ENCODE data around the gene CYP4F22. TPM values are rescaled to one million over a fixed set of nuclear protein-coding genes. Genes with fewer than 3 reads are reported as not detected.

CYP4F22 gene
- total RNA-seq, 1 donor from 2014 or later = not detected

DNA sequence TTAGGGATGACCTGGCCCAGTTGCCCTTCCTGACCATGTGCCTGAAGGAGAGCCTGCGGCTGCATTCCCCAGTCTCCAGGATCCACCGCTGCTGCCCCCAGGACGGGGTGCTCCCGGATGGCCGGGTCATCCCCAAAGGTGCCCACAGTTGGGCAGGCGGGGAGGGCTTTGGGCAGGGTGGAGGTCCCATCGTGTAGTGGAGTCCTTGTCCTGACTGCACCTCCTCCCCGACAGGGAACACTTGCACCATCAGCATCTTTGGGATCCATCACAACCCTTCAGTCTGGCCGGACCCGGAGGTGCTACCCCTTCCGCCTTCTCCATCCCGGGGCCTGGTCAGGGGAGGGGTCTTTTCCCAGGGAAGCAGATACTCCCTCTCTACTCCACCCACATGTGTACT lies 75.0 kb downstream of the CYP4F22 start:
- H3K36me3 Mint-ChIP-seq (ENCODE audit: low read depth, unreplicated experiment) = peaks cover 10% of the 10 kb centered on the region
- peaks cover 22% of the 10 kb centered on the region for H3K9me3 Mint-ChIP-seq (ENCODE audit: unreplicated experiment)
- no peak overlapping the region for H3K27ac Mint-ChIP-seq (ENCODE audit: unreplicated experiment)
- no peaks in the 10 kb centered on the region for H3K4me1 Mint-ChIP-seq (ENCODE audit: unreplicated experiment)
- peaks cover 2% of the 10 kb centered on the region for H3K27me3 Mint-ChIP-seq (ENCODE audit: unreplicated experiment)
- H3K4me3 Mint-ChIP-seq (ENCODE audit: unreplicated experiment) = no peak overlapping the region
- TF ChIP-seq, protein P1, sequence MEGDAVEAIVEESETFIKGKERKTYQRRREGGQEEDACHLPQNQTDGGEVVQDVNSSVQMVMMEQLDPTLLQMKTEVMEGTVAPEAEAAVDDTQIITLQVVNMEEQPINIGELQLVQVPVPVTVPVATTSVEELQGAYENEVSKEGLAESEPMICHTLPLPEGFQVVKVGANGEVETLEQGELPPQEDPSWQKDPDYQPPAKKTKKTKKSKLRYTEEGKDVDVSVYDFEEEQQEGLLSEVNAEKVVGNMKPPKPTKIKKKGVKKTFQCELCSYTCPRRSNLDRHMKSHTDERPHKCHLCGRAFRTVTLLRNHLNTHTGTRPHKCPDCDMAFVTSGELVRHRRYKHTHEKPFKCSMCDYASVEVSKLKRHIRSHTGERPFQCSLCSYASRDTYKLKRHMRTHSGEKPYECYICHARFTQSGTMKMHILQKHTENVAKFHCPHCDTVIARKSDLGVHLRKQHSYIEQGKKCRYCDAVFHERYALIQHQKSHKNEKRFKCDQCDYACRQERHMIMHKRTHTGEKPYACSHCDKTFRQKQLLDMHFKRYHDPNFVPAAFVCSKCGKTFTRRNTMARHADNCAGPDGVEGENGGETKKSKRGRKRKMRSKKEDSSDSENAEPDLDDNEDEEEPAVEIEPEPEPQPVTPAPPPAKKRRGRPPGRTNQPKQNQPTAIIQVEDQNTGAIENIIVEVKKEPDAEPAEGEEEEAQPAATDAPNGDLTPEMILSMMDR (IDR thresholded peaks at IDR 0.05; ENCODE audit: unreplicated experiment) = no peak
- DNase-seq (ENCODE audit: low spot score) = no peak

DNA sequence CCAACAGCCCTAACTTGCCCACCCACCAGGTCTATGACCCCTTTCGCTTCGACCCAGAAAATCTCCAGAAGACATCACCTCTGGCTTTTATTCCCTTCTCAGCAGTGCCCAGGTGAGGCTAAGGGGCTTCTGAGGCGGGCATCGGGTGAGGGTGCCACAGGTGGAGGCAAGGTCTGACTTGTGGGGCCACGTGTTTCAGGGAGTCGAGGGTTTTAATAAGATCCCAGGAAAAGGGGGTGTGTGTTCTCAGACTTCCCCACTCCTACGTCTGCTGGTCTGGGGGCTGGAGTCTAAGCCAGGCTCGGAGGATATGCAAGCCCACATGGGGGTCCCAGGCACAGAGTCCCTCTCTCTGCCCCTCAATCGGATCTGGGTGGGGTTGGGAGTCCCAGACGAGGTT lies 75.8 kb downstream of the CYP4F22 start:
- peaks cover 5% of the 10 kb centered on the region for H3K27me3 Mint-ChIP-seq (ENCODE audit: unreplicated experiment)
- TF ChIP-seq, protein P1 (IDR thresholded peaks at IDR 0.05; ENCODE audit: unreplicated experiment) = no peak
- H3K4me1 Mint-ChIP-seq (ENCODE audit: unreplicated experiment) = no peaks in the 10 kb centered on the region
- H3K9me3 Mint-ChIP-seq (ENCODE audit: unreplicated experiment) = peaks cover 26% of the 10 kb centered on the region
- peaks cover 10% of the 10 kb centered on the region for H3K36me3 Mint-ChIP-seq (ENCODE audit: low read depth, unreplicated experiment)
- no peak overlapping the region for H3K27ac Mint-ChIP-seq (ENCODE audit: unreplicated experiment)
- no peak overlapping the region for H3K4me3 Mint-ChIP-seq (ENCODE audit: unreplicated experiment)
- DNase-seq (ENCODE audit: low spot score) = no peak

DNA sequence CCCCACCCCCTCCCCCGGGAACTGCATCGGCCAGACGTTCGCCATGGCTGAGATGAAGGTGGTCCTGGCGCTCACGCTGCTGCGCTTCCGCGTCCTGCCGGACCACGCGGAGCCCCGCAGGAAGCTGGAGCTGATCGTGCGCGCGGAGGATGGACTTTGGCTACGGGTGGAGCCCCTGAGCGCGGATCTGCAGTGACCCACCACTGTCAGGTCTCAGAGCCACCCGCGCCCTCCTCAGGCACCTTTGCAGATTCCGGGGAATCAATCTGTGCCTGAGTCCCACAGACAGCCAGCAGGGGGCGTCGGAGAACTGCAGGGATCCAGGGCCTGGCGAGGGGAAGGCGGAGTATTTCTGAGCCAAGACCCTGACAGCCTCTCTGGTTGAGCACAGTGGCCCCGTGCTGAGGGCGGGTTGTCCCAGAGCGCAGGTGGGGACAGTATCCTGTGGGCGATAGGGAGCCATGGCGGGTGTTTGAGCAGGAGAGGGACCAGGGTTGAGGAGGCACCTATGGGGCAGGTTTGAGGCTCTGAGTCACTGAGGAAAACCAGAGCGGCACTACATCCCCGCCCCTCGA lies 76.3 kb downstream of the CYP4F22 start:
- Mint-ChIP-seq H3K9me3 (ENCODE audit: unreplicated experiment) (peaks cover 27% of the 10 kb centered on the region), H3K27ac (ENCODE audit: unreplicated experiment) (no peak overlapping the region), H3K27me3 (ENCODE audit: unreplicated experiment) (peaks cover 5% of the 10 kb centered on the region), H3K4me1 (ENCODE audit: unreplicated experiment) (no peaks in the 10 kb centered on the region), H3K4me3 (ENCODE audit: unreplicated experiment) (no peak overlapping the region), H3K36me3 (ENCODE audit: low read depth, unreplicated experiment) (peaks cover 10% of the 10 kb centered on the region)
- DNase-seq (ENCODE audit: low spot score) = peak; percentile 46
- TF ChIP-seq, protein P1 (IDR thresholded peaks at IDR 0.05; ENCODE audit: unreplicated experiment) = peak; percentile 58

DNA sequence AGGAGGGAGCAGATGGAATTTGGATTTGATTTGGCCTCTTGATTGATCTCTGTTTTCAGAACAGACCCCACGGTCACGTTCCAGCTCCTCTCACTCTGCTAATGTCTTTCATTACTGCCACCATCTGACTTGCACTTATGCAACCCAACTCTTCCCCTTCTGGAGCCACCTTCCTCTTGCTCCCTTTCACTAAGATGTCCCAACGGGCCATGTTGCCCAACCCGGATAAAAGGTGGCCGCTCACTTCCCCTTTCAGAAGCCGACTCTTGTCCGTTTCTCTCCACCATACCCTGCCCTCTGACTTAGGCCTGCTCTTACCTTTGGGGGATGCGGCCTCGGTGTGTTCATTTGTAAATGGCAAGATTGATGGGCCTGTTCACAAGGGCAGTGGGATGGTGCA lies 79.3 kb downstream of the CYP4F22 start:
- no peak for DNase-seq (ENCODE audit: low spot score)
- no peak overlapping the region for H3K27ac Mint-ChIP-seq (ENCODE audit: unreplicated experiment)
- H3K4me1 Mint-ChIP-seq (ENCODE audit: unreplicated experiment) = no peaks in the 10 kb centered on the region
- H3K36me3 Mint-ChIP-seq (ENCODE audit: low read depth, unreplicated experiment) = peaks cover 9% of the 10 kb centered on the region
- H3K27me3 Mint-ChIP-seq (ENCODE audit: unreplicated experiment) = peaks cover 11% of the 10 kb centered on the region
- H3K9me3 Mint-ChIP-seq (ENCODE audit: unreplicated experiment) = peaks cover 38% of the 10 kb centered on the region
- no peak overlapping the region for H3K4me3 Mint-ChIP-seq (ENCODE audit: unreplicated experiment)
- TF ChIP-seq, protein P1 (IDR thresholded peaks at IDR 0.05; ENCODE audit: unreplicated experiment) = no peak

DNA sequence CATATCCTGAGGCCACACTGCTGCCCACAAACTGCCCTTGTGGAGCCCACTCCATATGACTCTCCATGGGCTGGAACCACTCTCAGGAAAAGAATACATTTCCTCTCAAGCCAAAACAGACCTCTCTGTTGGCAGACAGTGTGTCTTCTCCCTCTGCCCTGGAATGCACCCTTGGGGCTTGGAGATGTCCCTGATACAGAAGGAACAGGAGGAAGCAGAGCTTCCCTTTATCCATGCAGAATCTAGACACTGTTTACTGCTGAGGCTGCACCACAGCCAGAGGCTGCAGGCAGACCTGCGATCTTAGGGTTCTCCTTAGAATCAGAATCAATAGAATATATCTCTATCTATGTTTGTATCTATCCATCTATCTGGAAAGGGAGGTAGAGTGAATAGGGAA lies 79.9 kb downstream of the CYP4F22 start:
- Mint-ChIP-seq H3K27me3 (ENCODE audit: unreplicated experiment) (peaks cover 11% of the 10 kb centered on the region), H3K4me3 (ENCODE audit: unreplicated experiment) (no peak overlapping the region), H3K36me3 (ENCODE audit: low read depth, unreplicated experiment) (peaks cover 7% of the 10 kb centered on the region), H3K27ac (ENCODE audit: unreplicated experiment) (no peak overlapping the region), H3K9me3 (ENCODE audit: unreplicated experiment) (peaks cover 42% of the 10 kb centered on the region), H3K4me1 (ENCODE audit: unreplicated experiment) (no peaks in the 10 kb centered on the region)
- TF ChIP-seq, protein P1 (IDR thresholded peaks at IDR 0.05; ENCODE audit: unreplicated experiment) = no peak
- DNase-seq (ENCODE audit: low spot score) = no peak

All from endothelial cell (in vitro differentiated cells).